Superior temporal gyrus (tissue), 1 donor: ENCODE results near the gene FKBP15.
"Not testable (repeated sequence)": the region's sequence is repeated elsewhere in the genome, so short reads cannot be mapped to it uniquely, and the experiment has no call there.

Experiments used
- DNase-seq: peaks from one replicate; pipeline ENCODE4 v3.0.0-alpha.2; 2016; ENCODE audit errors: extremely low spot score

Gene FKBP15

GRCh38 chr9:113237026-113237425 is 15.9 kb upstream of the FKBP15 start:
- no peak for DNase-seq

GRCh38 chr9:113235701-113236255 is 14.7 kb upstream of the FKBP15 start:
- DNase-seq: not testable (repeated sequence)

- no peak for DNase-seq
These were observed 10.6 kb upstream of the FKBP15 start for GRCh38 chr9:113231701-113232100.

- DNase-seq: no peak
These were observed 7.1 kb upstream of the FKBP15 start for GRCh38 chr9:113228130-113228665.

GRCh38 chr9:113227436-113227835 is 6.4 kb upstream of the FKBP15 start:
- no peak for DNase-seq

- no peak for DNase-seq
These were observed 2.9 kb upstream of the FKBP15 start for GRCh38 chr9:113223963-113224362.

GRCh38 chr9:113222482-113222841 is 1.4 kb upstream of the FKBP15 start:
- no peak for DNase-seq

GRCh38 chr9:113221800-113222481 is 864 bp upstream of the FKBP15 start:
- DNase-seq: no peak

- no peak for DNase-seq
These were observed 542 bp downstream of the FKBP15 start for GRCh38 chr9:113220467-113221002.

GRCh38 chr9:113219969-113220368 is 1.1 kb downstream of the FKBP15 start:
- DNase-seq: no peak

GRCh38 chr9:113219186-113219936 is 1.7 kb downstream of the FKBP15 start:
- no peak for DNase-seq

- no peak for DNase-seq
These were observed 4.7 kb downstream of the FKBP15 start for GRCh38 chr9:113216406-113216805.

GRCh38 chr9:113215132-113215531 is 5.9 kb downstream of the FKBP15 start:
- no peak for DNase-seq

- DNase-seq: no peak
These were observed 10.3 kb downstream of the FKBP15 start for GRCh38 chr9:113210815-113211214.

- DNase-seq: no peak
These were observed 15.2 kb downstream of the FKBP15 start for GRCh38 chr9:113205861-113206260.

- DNase-seq: no peak
These were observed 15.6 kb downstream of the FKBP15 start for GRCh38 chr9:113205432-113205831.

GRCh38 chr9:113199683-113200329 is 21.3 kb downstream of the FKBP15 start:
- DNase-seq: no peak

- DNase-seq: no peak
These were observed 28.6 kb downstream of the FKBP15 start for GRCh38 chr9:113192455-113192854.

- no peak for DNase-seq
These were observed 33.0 kb downstream of the FKBP15 start for GRCh38 chr9:113187929-113188595.

- no peak for DNase-seq
These were observed 34.8 kb downstream of the FKBP15 start for GRCh38 chr9:113186137-113186755.

- DNase-seq: no peak
These were observed 35.8 kb downstream of the FKBP15 start for GRCh38 chr9:113185271-113185670.
